ENCODE results near the gene ZCCHC3. TPM values are rescaled to one million over a fixed set of nuclear protein-coding genes. Genes with fewer than 3 reads are reported as not detected.

ZCCHC3 gene, protein sequence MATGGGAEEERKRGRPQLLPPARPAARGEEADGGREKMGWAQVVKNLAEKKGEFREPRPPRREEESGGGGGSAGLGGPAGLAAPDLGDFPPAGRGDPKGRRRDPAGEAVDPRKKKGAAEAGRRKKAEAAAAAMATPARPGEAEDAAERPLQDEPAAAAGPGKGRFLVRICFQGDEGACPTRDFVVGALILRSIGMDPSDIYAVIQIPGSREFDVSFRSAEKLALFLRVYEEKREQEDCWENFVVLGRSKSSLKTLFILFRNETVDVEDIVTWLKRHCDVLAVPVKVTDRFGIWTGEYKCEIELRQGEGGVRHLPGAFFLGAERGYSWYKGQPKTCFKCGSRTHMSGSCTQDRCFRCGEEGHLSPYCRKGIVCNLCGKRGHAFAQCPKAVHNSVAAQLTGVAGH
- 19.5 and 39.2 TPM in 2 replicates for total RNA-seq

DNA sequence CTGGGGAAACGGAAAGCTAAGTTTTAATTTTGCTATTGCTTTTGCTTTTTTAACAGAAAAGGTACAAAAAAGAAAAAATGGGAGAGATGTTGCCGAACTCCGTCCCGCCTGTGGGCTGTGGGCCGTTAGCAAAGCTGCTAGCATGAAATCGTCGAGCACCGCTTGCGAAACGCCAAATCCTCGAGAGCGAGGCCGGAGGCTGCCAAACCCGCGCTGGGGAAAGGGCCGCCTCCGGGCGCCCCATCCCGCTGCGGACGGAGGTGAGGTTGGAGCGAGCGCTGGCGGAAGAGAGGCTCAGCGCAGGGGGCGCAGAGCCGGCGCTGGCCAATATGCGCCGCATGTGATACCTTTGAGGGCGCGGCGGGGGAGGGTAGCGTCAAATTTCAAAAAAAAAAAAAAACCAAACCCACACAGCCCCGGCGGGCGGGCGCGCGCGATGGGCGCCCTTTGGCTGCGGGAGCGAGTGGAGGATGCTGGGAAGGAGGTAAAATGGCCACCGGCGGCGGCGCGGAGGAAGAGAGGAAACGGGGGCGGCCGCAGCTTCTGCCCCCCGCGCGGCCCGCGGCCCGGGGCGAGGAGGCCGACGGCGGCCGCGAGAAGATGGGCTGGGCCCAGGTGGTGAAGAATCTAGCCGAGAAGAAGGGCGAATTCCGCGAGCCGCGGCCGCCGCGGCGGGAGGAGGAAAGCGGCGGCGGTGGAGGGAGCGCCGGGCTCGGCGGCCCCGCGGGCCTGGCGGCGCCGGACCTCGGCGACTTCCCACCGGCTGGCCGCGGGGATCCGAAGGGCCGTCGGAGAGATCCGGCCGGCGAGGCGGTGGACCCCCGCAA is at the start of gene ZCCHC3:
ZCCHC3 (plus strand) TSS at position 473 of the 827 bp plus-strand sequence; CDS start at position 490, 17 bp downstream.

DNA sequence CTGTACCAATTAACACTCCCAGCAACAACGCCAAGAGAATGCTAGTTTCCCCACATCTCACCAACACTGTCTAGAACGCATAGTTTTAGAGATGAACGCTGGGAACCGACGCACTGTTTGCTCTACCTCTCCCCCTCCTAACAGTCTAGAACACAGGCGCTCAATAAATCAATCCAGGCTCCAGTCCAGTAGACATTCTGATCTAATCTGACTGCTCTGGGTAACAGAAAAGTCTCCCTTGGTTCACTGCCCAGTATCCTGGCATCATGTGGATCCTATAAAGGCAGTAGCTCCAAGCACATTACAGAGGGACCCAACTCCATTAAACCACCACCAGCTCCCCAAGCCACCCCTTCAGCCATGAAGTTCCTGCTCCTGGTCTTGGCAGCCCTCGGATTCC is 40.0 kb upstream of the ZCCHC3 start, which contains the start of gene DEFB132:
DEFB132 (plus strand) TSS at position 306 of the 400 bp plus-strand sequence; CDS start at position 361, 55 bp downstream.

DNA sequence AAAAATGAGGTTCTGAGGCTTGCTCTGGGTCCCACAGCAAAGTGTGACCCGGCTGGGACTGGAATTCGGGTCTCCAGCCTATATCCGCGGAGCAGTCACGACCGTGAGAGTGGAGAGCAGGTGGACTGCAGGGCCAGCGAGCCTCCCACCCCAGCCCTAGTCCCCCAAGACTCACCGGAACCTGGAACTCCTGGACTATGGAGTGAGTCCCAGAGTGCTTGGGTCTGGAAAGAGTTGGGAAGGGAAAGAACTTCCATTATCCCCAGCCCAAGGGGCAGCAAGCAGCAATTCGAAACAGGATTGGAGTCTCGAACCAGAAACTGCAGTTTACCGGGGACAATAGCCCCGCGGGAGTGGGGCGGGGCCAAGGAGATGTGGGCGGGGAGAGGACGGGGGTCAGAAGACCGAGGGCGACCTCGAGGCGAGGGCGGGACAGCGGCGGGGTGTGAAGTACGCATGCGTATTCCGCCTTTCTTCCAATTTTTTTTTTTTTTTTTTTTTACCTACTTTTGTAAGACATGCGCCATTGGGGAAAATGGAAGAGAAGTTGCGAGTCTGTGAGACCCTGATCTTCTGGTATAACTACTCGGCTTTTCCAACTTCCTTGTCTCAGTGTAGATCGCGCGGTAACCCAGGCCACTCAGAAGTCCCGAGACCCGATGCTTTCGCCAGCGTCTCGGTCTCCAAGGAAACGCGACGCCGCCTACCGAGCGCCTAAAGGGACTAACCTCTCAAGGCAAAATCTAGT is 7.1 kb upstream of the ZCCHC3 start, which contains the start of gene C20orf96:
C20orf96 (minus strand) TSS at position 667 of the 748 bp plus-strand sequence; CDS start at position 527, 140 bp downstream.

GRCh38 chr20:325045-325888 is 27.9 kb downstream of the ZCCHC3 start, which contains the start of gene SOX12:
TSS of gene SOX12 (plus strand) at chr20:325552. CDS start at chr20:325925, 373 bp downstream.

DNA sequence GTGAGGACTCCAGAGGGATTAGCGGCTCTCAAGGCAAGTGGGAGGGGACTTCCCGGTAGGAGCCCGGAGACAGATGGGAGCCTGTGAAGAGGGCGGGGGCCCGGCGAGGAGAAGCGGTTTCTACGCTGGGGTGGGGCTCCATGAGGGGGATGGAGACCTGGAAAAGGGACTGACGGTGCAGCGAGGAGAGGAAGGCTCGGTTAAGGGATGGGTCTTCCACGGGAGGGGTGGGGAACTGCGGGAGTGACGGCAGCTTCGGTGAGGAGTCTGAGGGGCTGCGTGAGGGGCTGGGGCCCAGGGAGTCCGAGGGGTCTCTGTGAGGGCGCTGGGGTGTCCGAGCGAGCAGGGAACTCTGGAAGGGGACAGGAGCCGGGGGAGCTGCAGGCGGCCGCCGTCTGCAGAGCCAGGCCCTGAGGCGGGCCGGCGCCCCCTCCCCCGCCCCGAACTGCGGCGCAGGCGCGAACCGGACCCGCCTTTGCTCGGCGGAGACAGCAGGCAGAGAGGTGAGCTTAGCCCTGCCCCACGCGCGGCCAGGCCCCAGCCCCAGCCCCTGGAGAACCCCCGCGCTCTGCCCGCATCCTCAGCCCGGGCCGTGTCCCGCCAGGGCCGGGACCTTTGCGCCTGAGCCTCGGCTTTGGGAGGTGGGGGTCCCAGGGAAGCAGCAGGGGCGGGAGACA is 49.4 kb downstream of the ZCCHC3 start, which contains the start of gene NRSN2:
NRSN2 (plus strand) TSS at position 472 of the 677 bp plus-strand sequence. CDS start 2,533 bp downstream, outside the sequence.

Other genes starting within 250 kb of the ZCCHC3 start
- not detected in 2 replicates for gene DEFB125, start 209.9 kb upstream of the ZCCHC3 start, total RNA-seq
- not detected in 2 replicates for gene DEFB126, start 155.0 kb upstream of the ZCCHC3 start, total RNA-seq
- not detected in 2 replicates for gene DEFB127, start 140.1 kb upstream of the ZCCHC3 start, total RNA-seq
- not detected in 2 replicates for gene DEFB128, start 107.9 kb upstream of the ZCCHC3 start, total RNA-seq
- not detected in 2 replicates for gene DEFB129, start 70.3 kb upstream of the ZCCHC3 start, total RNA-seq
- not detected in 2 replicates for gene DEFB132, start 39.8 kb upstream of the ZCCHC3 start, total RNA-seq
- 1.6 and 4.7 TPM in 2 replicates for gene C20orf96, start 6.8 kb upstream of the ZCCHC3 start, total RNA-seq
- gene SOX12, start 28.0 kb downstream of the ZCCHC3 start, total RNA-seq = 3.6 and 6.2 TPM in 2 replicates
- gene NRSN2, start 49.5 kb downstream of the ZCCHC3 start, total RNA-seq = 8.8 and 29.2 TPM in 2 replicates
- 59.8 and 61.4 TPM in 2 replicates for gene TRIB3, start 83.2 kb downstream of the ZCCHC3 start, total RNA-seq
- gene RBCK1, start 110.7 kb downstream of the ZCCHC3 start, total RNA-seq = 52.0 and 91.2 TPM in 2 replicates
- 18.7 and 21.4 TPM in 2 replicates for gene TBC1D20, start 165.0 kb downstream of the ZCCHC3 start, total RNA-seq
- 95.5 and 149 TPM in 2 replicates for gene CSNK2A1, start 246.2 kb downstream of the ZCCHC3 start, total RNA-seq

Data from epithelial cell of umbilical artery (primary cell).